CD4-positive, alpha-beta T cell treated with Interleukin-21 for 1 hour (primary cell): Measurements from ENCODE around the gene ZBTB20.

Experiments
- DNase-seq: peaks from one replicate; pipeline ENCODE4 v3.0.0-alpha.2; 2020

The ZBTB20 gene

GRCh38 chr3:114452256-114452655 is 694.8 kb downstream of the ZBTB20 start:
- no peak for DNase-seq

- DNase-seq: no peak
These were observed 695.5 kb downstream of the ZBTB20 start for GRCh38 chr3:114451561-114452018.

GRCh38 chr3:114451051-114451451 is 696.0 kb downstream of the ZBTB20 start:
- DNase-seq: no peak

- no peak for DNase-seq
These were observed 697.0 kb downstream of the ZBTB20 start for GRCh38 chr3:114450008-114450596.

GRCh38 chr3:114449271-114450007 is 697.6 kb downstream of the ZBTB20 start:
- DNase-seq: no peak

- DNase-seq: no peak
These were observed 699.1 kb downstream of the ZBTB20 start for GRCh38 chr3:114447950-114448479.

- DNase-seq: no peak
These were observed 699.5 kb downstream of the ZBTB20 start for GRCh38 chr3:114447545-114447944.

- DNase-seq: no peak
These were observed 700.5 kb downstream of the ZBTB20 start for GRCh38 chr3:114446600-114446999.

- DNase-seq: no peak
These were observed 701.9 kb downstream of the ZBTB20 start for GRCh38 chr3:114445233-114445632.

- DNase-seq: no peak
These were observed 702.9 kb downstream of the ZBTB20 start for GRCh38 chr3:114444216-114444615.

- DNase-seq: no peak
These were observed 704.8 kb downstream of the ZBTB20 start for GRCh38 chr3:114442246-114442645.

- no peak for DNase-seq
These were observed 705.7 kb downstream of the ZBTB20 start for GRCh38 chr3:114441386-114441785.

- no peak for DNase-seq
These were observed 706.4 kb downstream of the ZBTB20 start for GRCh38 chr3:114440700-114441099.

- DNase-seq: no peak
These were observed 707.8 kb downstream of the ZBTB20 start for GRCh38 chr3:114439284-114439683.

GRCh38 chr3:114437897-114438296 is 709.2 kb downstream of the ZBTB20 start:
- no peak for DNase-seq

- DNase-seq: no peak
These were observed 710.9 kb downstream of the ZBTB20 start for GRCh38 chr3:114436182-114436581.

- DNase-seq: no peak
These were observed 711.5 kb downstream of the ZBTB20 start for GRCh38 chr3:114435386-114436115.

GRCh38 chr3:114432310-114432709 is 714.8 kb downstream of the ZBTB20 start:
- no peak for DNase-seq

GRCh38 chr3:114428044-114428595 is 719.0 kb downstream of the ZBTB20 start:
- DNase-seq: no peak

GRCh38 chr3:114427285-114428043 is 719.6 kb downstream of the ZBTB20 start:
- no peak for DNase-seq

GRCh38 chr3:114424337-114424736 is 722.8 kb downstream of the ZBTB20 start:
- DNase-seq: no peak

- no peak for DNase-seq
These were observed 725.9 kb downstream of the ZBTB20 start for GRCh38 chr3:114421204-114421603.

GRCh38 chr3:114420072-114420471 is 727.0 kb downstream of the ZBTB20 start:
- no peak for DNase-seq
